ENCODE results near the gene BMPR2.
"Not testable (repeated sequence)": the region's sequence is repeated elsewhere in the genome, so short reads cannot be mapped to it uniquely, and the experiment has no call there.

Gene BMPR2

GRCh38 chr2:202490479-202490878 lies 114.4 kb downstream of the BMPR2 start:
- DNase-seq (ENCODE audit: low read depth): no peak
- H3K4me3 ChIP-seq (ENCODE audit: low read length): no peak overlapping the region
- no peak for TF ChIP-seq CTCF (conservative IDR thresholded peaks at IDR 0.05; ENCODE audit: low read depth, low read length)

- no peak overlapping the region for H3K4me3 ChIP-seq (ENCODE audit: low read length)
- TF ChIP-seq CTCF (conservative IDR thresholded peaks at IDR 0.05; ENCODE audit: low read depth, low read length): no peak
- no peak for DNase-seq (ENCODE audit: low read depth)
Observed at GRCh38 chr2:202491514-202491913, 115.4 kb downstream of the BMPR2 start.

GRCh38 chr2:202494300-202495229 lies 118.4 kb downstream of the BMPR2 start:
- TF ChIP-seq CTCF (conservative IDR thresholded peaks at IDR 0.05; ENCODE audit: low read depth, low read length): no peak
- no peak overlapping the region for H3K4me3 ChIP-seq (ENCODE audit: low read length)
- peak; percentile 46 for DNase-seq (ENCODE audit: low read depth)

GRCh38 chr2:202495230-202495604 lies 119.1 kb downstream of the BMPR2 start:
- H3K4me3 ChIP-seq (ENCODE audit: low read length): no peak overlapping the region
- no peak for TF ChIP-seq CTCF (conservative IDR thresholded peaks at IDR 0.05; ENCODE audit: low read depth, low read length)
- no peak for DNase-seq (ENCODE audit: low read depth)

- DNase-seq (ENCODE audit: low read depth); H3K4me3 ChIP-seq (ENCODE audit: low read length): not testable (repeated sequence)
Observed at GRCh38 chr2:202496835-202497472, 120.8 kb downstream of the BMPR2 start.

- not testable (repeated sequence) for DNase-seq (ENCODE audit: low read depth); H3K4me3 ChIP-seq (ENCODE audit: low read length)
Observed at GRCh38 chr2:202497473-202497866, 121.3 kb downstream of the BMPR2 start.

- not testable (repeated sequence) for H3K4me3 ChIP-seq (ENCODE audit: low read length); DNase-seq (ENCODE audit: low read depth)
Observed at GRCh38 chr2:202499841-202500240, 123.7 kb downstream of the BMPR2 start.

GRCh38 chr2:202503276-202503675 lies 127.1 kb downstream of the BMPR2 start:
- not testable (repeated sequence) for H3K4me3 ChIP-seq (ENCODE audit: low read length); DNase-seq (ENCODE audit: low read depth)

- DNase-seq (ENCODE audit: low read depth): no peak
- H3K4me3 ChIP-seq (ENCODE audit: low read length): no peak overlapping the region
- TF ChIP-seq CTCF (conservative IDR thresholded peaks at IDR 0.05; ENCODE audit: low read depth, low read length): no peak
Observed at GRCh38 chr2:202508686-202509085, 132.6 kb downstream of the BMPR2 start.
